ENCODE data around the gene TRMT44. TPM values are rescaled to one million over a fixed set of nuclear protein-coding genes. Genes with fewer than 3 reads are reported as not detected.

Gene TRMT44
- polyA plus RNA-seq, 3 donors, result 4.9 to 7.5 (median 6.6) TPM

GRCh38 chr4:8391071-8391470 lies 49.5 kb upstream of the TRMT44 start:
- Histone ChIP-seq H3K79me2 (ENCODE audit: insufficient read depth, low read length) (no peaks in the 10 kb centered on the region), H3K9me3 (replicated peaks in 1 of 2; ENCODE audit: control insufficient read depth in 1 of 2, insufficient read depth in 1 of 2, low read length in 2 of 2) (no peaks in the 10 kb centered on the region), H3K27me3 (ENCODE audit: control insufficient read depth in 2 of 2, insufficient read depth in 2 of 2, low read length in 2 of 2) (no peaks in the 10 kb centered on the region), H3K4me1 (ENCODE audit: control insufficient read depth in 1 of 2, insufficient read depth in 2 of 2, low read length in 2 of 2) (no peaks in the 10 kb centered on the region), H4K20me1 (ENCODE audit: insufficient read depth, low read length) (no peaks in the 10 kb centered on the region), H3K27ac (ENCODE audit: low read depth in 1 of 2, low read length in 2 of 2) (no peak overlapping the region), H2AFZ (ENCODE audit: insufficient read depth, low read depth, low read length, poor library complexity, severe bottlenecking) (no peak overlapping the region), H3K36me3 (replicated peaks in 1 of 2; ENCODE audit: control insufficient read depth in 1 of 2, insufficient read depth in 2 of 2, low read length in 2 of 2) (peaks cover 44 to 81% of the 10 kb centered on the region in 2 donors), H3K9ac (ENCODE audit: insufficient read depth, low read length, poor library complexity, severe bottlenecking) (no peak overlapping the region), H3K4me3 (replicated peaks in 1 of 3; ENCODE audit: low read depth in 2 of 3, low read length in 3 of 3) (no peak overlapping the region), H3K4me2 (replicated peaks; ENCODE audit: extremely low read depth, low read length, poor library complexity, severe bottlenecking) (no peak overlapping the region)
- no peak for DNase-seq
- Mint-ChIP-seq H3K4me3 (no peak overlapping the region), H3K27me3 (ENCODE audit: low read depth in 3 of 3) (peaks cover 0 to 2% (median 0%) of the 10 kb centered on the region in 3 donors), H3K27ac (no peak overlapping the region), H3K36me3 (peaks cover 62 to 81% of the 10 kb centered on the region in 2 donors), H3K9me3 (no peaks in the 10 kb centered on the region), H3K4me1 (no peaks in the 10 kb centered on the region)
- 100% methylated on average over 1 of the region's 7 CpGs for WGBS (ENCODE audit: insufficient coverage)
- intact Hi-C loops (cut with micrococcal nuclease), result no loop called here
- TF ChIP-seq CTCF (IDR thresholded peaks at IDR 0.05), result no peak

- Mint-ChIP-seq H3K4me1 (no peaks in the 10 kb centered on the region), H3K27me3 (ENCODE audit: low read depth in 3 of 3) (peaks cover 0 to 2% (median 0%) of the 10 kb centered on the region in 3 donors), H3K36me3 (peaks cover 66 to 79% of the 10 kb centered on the region in 2 donors), H3K4me3 (no peak overlapping the region), H3K9me3 (no peaks in the 10 kb centered on the region), H3K27ac (no peak overlapping the region)
- Histone ChIP-seq H4K20me1 (ENCODE audit: insufficient read depth, low read length) (no peaks in the 10 kb centered on the region), H3K4me2 (replicated peaks; ENCODE audit: extremely low read depth, low read length, poor library complexity, severe bottlenecking) (no peak overlapping the region), H3K79me2 (ENCODE audit: insufficient read depth, low read length) (no peaks in the 10 kb centered on the region), H3K27ac (ENCODE audit: low read depth in 1 of 2, low read length in 2 of 2) (no peak overlapping the region), H3K9ac (ENCODE audit: insufficient read depth, low read length, poor library complexity, severe bottlenecking) (no peak overlapping the region), H3K27me3 (ENCODE audit: control insufficient read depth in 2 of 2, insufficient read depth in 2 of 2, low read length in 2 of 2) (no peaks in the 10 kb centered on the region), H3K36me3 (replicated peaks in 1 of 2; ENCODE audit: control insufficient read depth in 1 of 2, insufficient read depth in 2 of 2, low read length in 2 of 2) (peaks cover 45 to 78% of the 10 kb centered on the region in 2 donors), H3K4me3 (replicated peaks in 1 of 3; ENCODE audit: low read depth in 2 of 3, low read length in 3 of 3) (no peak overlapping the region), H3K9me3 (replicated peaks in 1 of 2; ENCODE audit: control insufficient read depth in 1 of 2, insufficient read depth in 1 of 2, low read length in 2 of 2) (no peaks in the 10 kb centered on the region), H3K4me1 (ENCODE audit: control insufficient read depth in 1 of 2, insufficient read depth in 2 of 2, low read length in 2 of 2) (no peaks in the 10 kb centered on the region), H2AFZ (ENCODE audit: insufficient read depth, low read depth, low read length, poor library complexity, severe bottlenecking) (no peak overlapping the region)
- 77% methylated on average over 9 of the region's 9 CpGs for WGBS (ENCODE audit: insufficient coverage)
- no peak for TF ChIP-seq CTCF (IDR thresholded peaks at IDR 0.05)
- DNase-seq, result no peak
- intact Hi-C loops (cut with micrococcal nuclease), result no loop called here
These were observed 48.6 kb upstream of the TRMT44 start for GRCh38 chr4:8391972-8392371.

Data from CD14-positive monocyte (primary cell).